ENCODE measurements around the gene NUP43. TPM values are rescaled to one million over a fixed set of nuclear protein-coding genes. Genes with fewer than 3 reads are reported as not detected.
"Not testable (repeated sequence)": the region's sequence is repeated elsewhere in the genome, so short reads cannot be mapped to it uniquely, and the experiment has no call there.

NUP43 gene
- polyA plus RNA-seq, 1 donor from 2014 or later, result 26.9 TPM

DNA sequence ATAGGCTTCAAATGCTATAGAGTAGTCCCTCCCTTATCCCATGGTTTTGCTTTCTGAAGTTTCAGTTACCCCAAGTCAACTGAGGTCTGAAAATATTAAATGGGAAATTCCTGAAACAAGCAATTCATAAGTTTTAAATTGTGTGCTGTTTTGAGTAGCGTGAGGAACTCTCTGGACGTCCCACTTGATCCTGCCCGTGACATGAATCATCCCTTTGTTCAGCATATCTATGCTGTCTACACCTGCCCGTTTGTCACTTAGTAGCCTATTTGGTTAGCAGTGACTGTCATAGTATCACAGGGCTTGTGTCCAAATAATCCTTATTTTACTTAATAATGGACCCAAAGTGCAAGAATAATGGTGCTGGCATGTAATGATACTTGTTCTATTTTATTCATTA is 8.2 kb upstream of the NUP43 start:
- peaks cover 60% of the 10 kb centered on the region for H3K79me2 ChIP-seq (replicated peaks; ENCODE audit: insufficient read depth, low read length)
- no peak overlapping the region for H3K9ac ChIP-seq (ENCODE audit: low read length)

DNA sequence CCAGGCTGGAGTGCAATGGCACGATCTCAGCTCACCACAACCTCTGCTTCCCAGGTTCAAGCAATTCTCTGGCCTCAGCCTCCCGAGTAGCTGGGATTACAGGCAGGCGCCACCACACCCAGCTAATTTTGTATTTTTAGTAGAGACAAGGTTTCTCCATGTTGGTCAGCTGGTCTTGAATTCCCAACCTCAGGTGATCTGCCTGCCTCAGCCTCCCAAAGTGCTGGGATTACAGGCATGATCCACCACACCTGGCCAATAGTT is 7.0 kb upstream of the NUP43 start:
- H3K4me3 ChIP-seq (ENCODE audit: low read length); H3K36me3 ChIP-seq (ENCODE audit: insufficient read depth, low read length); H2AFZ ChIP-seq (ENCODE audit: low read depth, low read length); H3K27me3 ChIP-seq (ENCODE audit: insufficient read depth, low read depth, low read length); H3F3A ChIP-seq (ENCODE audit: insufficient read depth, low read length, poor library complexity, severe bottlenecking); H3K9me2 ChIP-seq (ENCODE audit: insufficient read depth, low read length); H4K20me1 ChIP-seq (ENCODE audit: insufficient read depth); H3K9ac ChIP-seq (ENCODE audit: low read length); H3K27ac ChIP-seq (ENCODE audit: low read length); H3K9me3 ChIP-seq (ENCODE audit: low read length); H3K4me2 ChIP-seq (ENCODE audit: low read length): not testable (repeated sequence)
- H3K79me2 ChIP-seq (replicated peaks; ENCODE audit: insufficient read depth, low read length), result peaks cover 52% of the 10 kb centered on the region

More for the DNA sequence above, 8.2 kb upstream of the NUP43 start:
- Histone ChIP-seq H3K27ac (ENCODE audit: low read length) (no peak overlapping the region), H3K4me2 (ENCODE audit: low read length) (no peak overlapping the region), H3K9me3 (ENCODE audit: low read length) (no peaks in the 10 kb centered on the region), H3K36me3 (ENCODE audit: insufficient read depth, low read length) (no peaks in the 10 kb centered on the region), H3F3A (ENCODE audit: insufficient read depth, low read length, poor library complexity, severe bottlenecking) (peaks cover 3% of the 10 kb centered on the region), H3K27me3 (ENCODE audit: insufficient read depth, low read depth, low read length) (no peaks in the 10 kb centered on the region), H4K20me1 (ENCODE audit: insufficient read depth) (no peaks in the 10 kb centered on the region), H2AFZ (ENCODE audit: low read depth, low read length) (no peak overlapping the region), H3K9me2 (ENCODE audit: insufficient read depth, low read length) (no peaks in the 10 kb centered on the region), H3K4me3 (ENCODE audit: low read length) (no peak overlapping the region)
- TF ChIP-seq POLR2AphosphoS5 (IDR thresholded peaks at IDR 0.05) (no peak), EZH2 (IDR thresholded peaks at IDR 0.05; ENCODE audit: borderline replicate concordance, insufficient read depth, low read length, poor library complexity, severe bottlenecking) (no peak), RAD21 (conservative IDR thresholded peaks at IDR 0.05) (no peak), MXI1 (conservative IDR thresholded peaks at IDR 0.05; ENCODE audit: poor library complexity, severe bottlenecking) (no peak)

DNA sequence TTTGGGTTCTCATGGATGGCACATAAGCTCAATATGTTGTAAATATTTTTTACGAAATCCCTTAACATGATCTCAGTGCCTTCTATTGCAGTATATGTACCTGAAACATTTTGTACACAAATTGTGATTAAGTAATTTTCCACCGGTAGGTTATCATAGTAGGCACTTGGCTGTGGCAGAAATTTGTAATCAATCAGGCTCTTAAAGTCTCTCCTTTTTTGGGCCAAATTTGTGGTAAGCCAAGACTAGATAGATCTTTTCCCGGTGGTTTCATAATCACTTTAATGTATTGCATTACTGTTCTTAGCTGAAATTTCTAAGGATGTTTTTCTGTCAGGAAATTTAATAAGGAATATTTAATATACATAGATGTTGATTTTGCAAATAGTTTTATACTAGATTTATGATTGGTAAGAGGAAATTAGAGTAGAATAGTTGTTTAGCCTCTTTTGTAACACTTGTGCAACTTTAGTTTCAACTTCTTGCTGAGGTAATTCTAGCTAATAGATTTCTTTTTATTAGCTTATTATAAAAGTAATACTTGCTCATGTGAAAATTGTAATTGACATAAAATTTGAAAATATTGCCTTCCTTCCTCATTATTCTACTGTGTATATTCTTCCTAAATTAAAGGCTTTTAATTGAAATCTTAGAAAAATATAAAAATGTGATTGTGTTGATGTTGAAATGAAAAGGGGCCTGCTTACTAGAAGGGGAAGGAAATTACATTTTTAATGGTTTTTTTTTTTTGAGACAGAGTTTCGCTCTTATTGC is 6.5 kb upstream of the NUP43 start:
- no peaks in the 10 kb centered on the region for H4K20me1 ChIP-seq (ENCODE audit: insufficient read depth)
- TF ChIP-seq MXI1 (conservative IDR thresholded peaks at IDR 0.05; ENCODE audit: poor library complexity, severe bottlenecking) (no peak), EP300 (conservative IDR thresholded peaks at IDR 0.05; ENCODE audit: poor library complexity, severe bottlenecking) (no peak)
- no peaks in the 10 kb centered on the region for H3K9me2 ChIP-seq (ENCODE audit: insufficient read depth, low read length)

DNA sequence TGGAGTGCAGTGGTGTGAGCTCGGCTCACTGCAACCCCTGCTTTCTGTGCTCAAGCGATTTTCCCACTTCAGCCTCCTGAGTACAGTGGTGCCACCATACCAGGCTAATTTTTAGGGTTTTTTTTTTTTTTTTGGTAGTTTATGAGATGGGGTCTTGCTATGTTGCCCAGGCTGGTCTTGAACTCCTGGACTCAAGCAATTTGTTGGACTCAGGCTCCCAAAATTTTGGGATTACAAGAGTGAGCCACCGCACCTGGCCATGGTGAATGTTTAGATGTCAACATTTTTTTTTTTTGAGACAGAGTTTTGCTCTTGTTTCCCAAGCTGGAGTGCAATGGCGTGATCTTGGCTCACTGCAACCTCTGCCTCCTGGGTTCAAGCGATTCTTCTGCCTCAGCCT is 5.6 kb upstream of the NUP43 start:
- not testable (repeated sequence) for H3K9ac ChIP-seq (ENCODE audit: low read length); H3K9me3 ChIP-seq (ENCODE audit: low read length); H3K36me3 ChIP-seq (ENCODE audit: insufficient read depth, low read length); H3K4me2 ChIP-seq (ENCODE audit: low read length); H3K9me2 ChIP-seq (ENCODE audit: insufficient read depth, low read length); H3F3A ChIP-seq (ENCODE audit: insufficient read depth, low read length, poor library complexity, severe bottlenecking); H3K4me3 ChIP-seq (ENCODE audit: low read length); H4K20me1 ChIP-seq (ENCODE audit: insufficient read depth); H2AFZ ChIP-seq (ENCODE audit: low read depth, low read length); H3K27ac ChIP-seq (ENCODE audit: low read length); H3K27me3 ChIP-seq (ENCODE audit: insufficient read depth, low read depth, low read length)
- H3K79me2 ChIP-seq (replicated peaks; ENCODE audit: insufficient read depth, low read length), result peaks cover 52% of the 10 kb centered on the region

More for the DNA sequence above, 6.5 kb upstream of the NUP43 start:
- H3K9me3 ChIP-seq (ENCODE audit: low read length), result no peaks in the 10 kb centered on the region
- H3K4me3 ChIP-seq (ENCODE audit: low read length), result no peak overlapping the region
- H3K27me3 ChIP-seq (ENCODE audit: insufficient read depth, low read depth, low read length), result no peaks in the 10 kb centered on the region
- no peaks in the 10 kb centered on the region for H3K36me3 ChIP-seq (ENCODE audit: insufficient read depth, low read length)
- H3K27ac ChIP-seq (ENCODE audit: low read length), result no peak overlapping the region
- H3F3A ChIP-seq (ENCODE audit: insufficient read depth, low read length, poor library complexity, severe bottlenecking), result peaks cover 3% of the 10 kb centered on the region
- H2AFZ ChIP-seq (ENCODE audit: low read depth, low read length), result no peak overlapping the region
- H3K79me2 ChIP-seq (replicated peaks; ENCODE audit: insufficient read depth, low read length), result peaks cover 52% of the 10 kb centered on the region
- no peak overlapping the region for H3K9ac ChIP-seq (ENCODE audit: low read length)
- H3K4me2 ChIP-seq (ENCODE audit: low read length), result no peak overlapping the region

- no peak for TF ChIP-seq EP300 (conservative IDR thresholded peaks at IDR 0.05; ENCODE audit: poor library complexity, severe bottlenecking)
- TF ChIP-seq POLR2AphosphoS5 (IDR thresholded peaks at IDR 0.05), result no peak
- Histone ChIP-seq H3F3A (ENCODE audit: insufficient read depth, low read length, poor library complexity, severe bottlenecking) (peaks cover 3% of the 10 kb centered on the region), H3K27me3 (ENCODE audit: insufficient read depth, low read depth, low read length) (no peaks in the 10 kb centered on the region), H3K4me3 (ENCODE audit: low read length) (peak overlapping the region; percentile 100), H4K20me1 (ENCODE audit: insufficient read depth) (no peaks in the 10 kb centered on the region), H3K4me2 (ENCODE audit: low read length) (no peak overlapping the region), H3K36me3 (ENCODE audit: insufficient read depth, low read length) (no peaks in the 10 kb centered on the region), H2AFZ (ENCODE audit: low read depth, low read length) (no peak overlapping the region), H3K9ac (ENCODE audit: low read length) (no peak overlapping the region), H3K79me2 (replicated peaks; ENCODE audit: insufficient read depth, low read length) (peaks cover 52% of the 10 kb centered on the region), H3K9me2 (ENCODE audit: insufficient read depth, low read length) (no peaks in the 10 kb centered on the region), H3K27ac (ENCODE audit: low read length) (no peak overlapping the region), H3K9me3 (ENCODE audit: low read length) (no peaks in the 10 kb centered on the region)
Observed at GRCh38 chr6:149751239-149751638, 4.9 kb upstream of the NUP43 start.
